Panc1 (cell line): ENCODE results near the gene RYR3. TPM values are rescaled to one million over a fixed set of nuclear protein-coding genes. Genes with fewer than 3 reads are reported as not detected.

Experiments used
- ATAC-seq: fragments of 200-7000 bp; cut with Tn5 transposase; 2 replicates; pipeline ENCODE4 v1.9.1; 2020; ENCODE audit warnings: mild to moderate bottlenecking, moderate library complexity
- BruUV-seq: library from RNA; stranded (reverse); fragments of 400-500 nt; replicated peaks from 2 replicates; lab custom pipeline; 2021; lab: Mats Ljungman, UMichigan
- CTCF ChIA-PET: fragments of 300-600 bp; sonication (Branson Sonifier 250); formaldehyde crosslinking; loops from one replicate; lab custom pipeline; 2022; ENCODE audit warnings: antibody characterized with exemption; lab: Charles Lee
- POLR2A ChIA-PET: fragments of 300-600 bp; sonication (Branson Sonifier 250); formaldehyde crosslinking; loops from one replicate; lab custom pipeline; 2022; ENCODE audit warnings: antibody characterized with exemption; lab: Charles Lee
- DNase-seq: peaks from one replicate; pipeline ENCODE4 v3.0.0-alpha.2; 2010; ENCODE audit warnings: low read depth, low spot score
- H3K27ac ChIP-seq: 2 replicates; pipeline ENCODE4 v1.5.1; 2011; ENCODE audit warnings: mild to moderate bottlenecking, low read length, inconsistent platforms
- H3K27me3 ChIP-seq: fragments of 200-500 bp; sonication (Bioruptor generic); 2 replicates; pipeline ENCODE4 v1.6.0; 2014; ENCODE audit warnings: low read length, inconsistent platforms; ENCODE audit not compliant: control insufficient read depth, insufficient read depth
- H3K36me3 ChIP-seq: fragments of 200-500 bp; sonication (Bioruptor generic); 2 replicates; pipeline ENCODE4 v1.5.1; 2014; ENCODE audit warnings: inconsistent platforms, mild to moderate bottlenecking, low read length, moderate library complexity; ENCODE audit not compliant: control insufficient read depth, insufficient read depth
- H3K4me1 ChIP-seq: 2 replicates; pipeline ENCODE4 v1.5.1; 2011; ENCODE audit warnings: inconsistent platforms, mild to moderate bottlenecking, low read length, moderate library complexity; ENCODE audit not compliant: control insufficient read depth, insufficient read depth
- H3K4me3 ChIP-seq, 2 experiments: 2 replicates each; pipeline ENCODE4 v1.5.1; 2011 to 2012; ENCODE audit warnings: low read depth in 2 of 2, low read length in 2 of 2, mild to moderate bottlenecking in 2 of 2, inconsistent platforms in 1 of 2, moderate library complexity in 1 of 2
- H3K9me3 ChIP-seq: fragments of 200-500 bp; sonication (Bioruptor generic); 2 replicates; pipeline ENCODE4 v1.5.1; 2014; ENCODE audit warnings: low read depth, mild to moderate bottlenecking, inconsistent platforms, low read length, moderate library complexity; ENCODE audit not compliant: control insufficient read depth, insufficient read depth
- POLR2AphosphoS5 ChIP-seq: IDR thresholded peaks from 2 replicates; pipeline ENCODE4 v1.6.1; 2012; ENCODE audit warnings: mild to moderate bottlenecking, low read depth, low read length, moderate library complexity
- SIN3A ChIP-seq: IDR thresholded peaks from 2 replicates; pipeline ENCODE4 v1.6.1; 2012; ENCODE audit warnings: low read depth, mild to moderate bottlenecking, low read length, moderate library complexity, borderline replicate concordance; ENCODE audit not compliant: insufficient read depth
- TCF7L2 ChIP-seq: IDR thresholded peaks from 2 replicates; pipeline ENCODE4 v1.6.1; 2011; ENCODE audit warnings: mild to moderate bottlenecking, low read depth, low read length, inconsistent platforms
- in situ Hi-C: cut with HindIII; loops from 2 replicates; pipeline ENCODE4 v1.10.0; 2016; ENCODE audit warnings: low sequenced_read_pairs, low pct_unique_long_range_greater_than_20kb
- intact Hi-C: fragments of 100-400 bp; cut with micrococcal nuclease; formaldehyde crosslinking; loops from one replicate; pipeline ENCODE4 v1.10.0; 2022; ENCODE audit not compliant: unreplicated experiment
- total RNA-seq: library from RNA; stranded (reverse); gene quantifications from one replicate; pipeline ENCODE4 v1.2.1, GENCODE V29; 2021; ENCODE audit not compliant: unreplicated experiment
- TF ChIP-seq, protein P1 (sequence below), 2 experiments: IDR thresholded peaks; 2 replicates each; pipeline ENCODE4 v1.6.1; 2011 to 2012; ENCODE audit warnings: low read depth in 2 of 2, control low read depth in 1 of 2, low read length in 1 of 2, mild to moderate bottlenecking in 1 of 2, moderate library complexity in 1 of 2; ENCODE audit not compliant: insufficient read depth in 1 of 2
- TF ChIP-seq, protein P2 (sequence below): fragments of 450-650 bp; IDR thresholded peaks from 2 replicates; pipeline ENCODE4 v1.5.1; 2017; ENCODE audit warnings: mild to moderate bottlenecking

Gene RYR3
- total RNA-seq, 1 experiment from 2014 or later = not detected

GRCh38 chr15:33371159-33371558 is 60.4 kb downstream of the RYR3 start:
- no TSS peak for BruUV-seq
- POLR2A ChIA-PET = no interaction called here

GRCh38 chr15:33374226-33374914 is 63.6 kb downstream of the RYR3 start:
- ATAC-seq = no peak
- POLR2A ChIA-PET = no interaction called here
- H3K27me3 ChIP-seq = no peaks in the 10 kb centered on the region; the same call in 1 of the 2 replicates
- no peak overlapping the region for H3K4me3 ChIP-seq
- intact Hi-C loops (no loop called here), in situ Hi-C loops (no loop called here)
- no peaks in the 10 kb centered on the region for H3K9me3 ChIP-seq
- no peak overlapping the region for H3K27ac ChIP-seq
- TF ChIP-seq, protein P1, sequence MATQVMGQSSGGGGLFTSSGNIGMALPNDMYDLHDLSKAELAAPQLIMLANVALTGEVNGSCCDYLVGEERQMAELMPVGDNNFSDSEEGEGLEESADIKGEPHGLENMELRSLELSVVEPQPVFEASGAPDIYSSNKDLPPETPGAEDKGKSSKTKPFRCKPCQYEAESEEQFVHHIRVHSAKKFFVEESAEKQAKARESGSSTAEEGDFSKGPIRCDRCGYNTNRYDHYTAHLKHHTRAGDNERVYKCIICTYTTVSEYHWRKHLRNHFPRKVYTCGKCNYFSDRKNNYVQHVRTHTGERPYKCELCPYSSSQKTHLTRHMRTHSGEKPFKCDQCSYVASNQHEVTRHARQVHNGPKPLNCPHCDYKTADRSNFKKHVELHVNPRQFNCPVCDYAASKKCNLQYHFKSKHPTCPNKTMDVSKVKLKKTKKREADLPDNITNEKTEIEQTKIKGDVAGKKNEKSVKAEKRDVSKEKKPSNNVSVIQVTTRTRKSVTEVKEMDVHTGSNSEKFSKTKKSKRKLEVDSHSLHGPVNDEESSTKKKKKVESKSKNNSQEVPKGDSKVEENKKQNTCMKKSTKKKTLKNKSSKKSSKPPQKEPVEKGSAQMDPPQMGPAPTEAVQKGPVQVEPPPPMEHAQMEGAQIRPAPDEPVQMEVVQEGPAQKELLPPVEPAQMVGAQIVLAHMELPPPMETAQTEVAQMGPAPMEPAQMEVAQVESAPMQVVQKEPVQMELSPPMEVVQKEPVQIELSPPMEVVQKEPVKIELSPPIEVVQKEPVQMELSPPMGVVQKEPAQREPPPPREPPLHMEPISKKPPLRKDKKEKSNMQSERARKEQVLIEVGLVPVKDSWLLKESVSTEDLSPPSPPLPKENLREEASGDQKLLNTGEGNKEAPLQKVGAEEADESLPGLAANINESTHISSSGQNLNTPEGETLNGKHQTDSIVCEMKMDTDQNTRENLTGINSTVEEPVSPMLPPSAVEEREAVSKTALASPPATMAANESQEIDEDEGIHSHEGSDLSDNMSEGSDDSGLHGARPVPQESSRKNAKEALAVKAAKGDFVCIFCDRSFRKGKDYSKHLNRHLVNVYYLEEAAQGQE (IDR thresholded peaks at IDR 0.05; ENCODE audit: insufficient read depth in 1 of 2, low read depth in 2 of 2, low read length in 1 of 2) = no peak
- TF ChIP-seq, protein P2, sequence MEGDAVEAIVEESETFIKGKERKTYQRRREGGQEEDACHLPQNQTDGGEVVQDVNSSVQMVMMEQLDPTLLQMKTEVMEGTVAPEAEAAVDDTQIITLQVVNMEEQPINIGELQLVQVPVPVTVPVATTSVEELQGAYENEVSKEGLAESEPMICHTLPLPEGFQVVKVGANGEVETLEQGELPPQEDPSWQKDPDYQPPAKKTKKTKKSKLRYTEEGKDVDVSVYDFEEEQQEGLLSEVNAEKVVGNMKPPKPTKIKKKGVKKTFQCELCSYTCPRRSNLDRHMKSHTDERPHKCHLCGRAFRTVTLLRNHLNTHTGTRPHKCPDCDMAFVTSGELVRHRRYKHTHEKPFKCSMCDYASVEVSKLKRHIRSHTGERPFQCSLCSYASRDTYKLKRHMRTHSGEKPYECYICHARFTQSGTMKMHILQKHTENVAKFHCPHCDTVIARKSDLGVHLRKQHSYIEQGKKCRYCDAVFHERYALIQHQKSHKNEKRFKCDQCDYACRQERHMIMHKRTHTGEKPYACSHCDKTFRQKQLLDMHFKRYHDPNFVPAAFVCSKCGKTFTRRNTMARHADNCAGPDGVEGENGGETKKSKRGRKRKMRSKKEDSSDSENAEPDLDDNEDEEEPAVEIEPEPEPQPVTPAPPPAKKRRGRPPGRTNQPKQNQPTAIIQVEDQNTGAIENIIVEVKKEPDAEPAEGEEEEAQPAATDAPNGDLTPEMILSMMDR = no peak
- no peak for TF ChIP-seq POLR2AphosphoS5
- TF ChIP-seq SIN3A = no peak
- no peak for TF ChIP-seq TCF7L2
- BruUV-seq = no TSS peak
- CTCF ChIA-PET = no interaction called here
- no peaks in the 10 kb centered on the region for H3K36me3 ChIP-seq
- DNase-seq = no peak
- H3K4me1 ChIP-seq = no peaks in the 10 kb centered on the region

More at GRCh38 chr15:33371159-33371558, 60.4 kb downstream of the RYR3 start:
- in situ Hi-C loops (no loop called here), intact Hi-C loops (no loop called here)
- no peaks in the 10 kb centered on the region for H3K4me1 ChIP-seq
- ATAC-seq (no peak), DNase-seq (no peak)
- no peak overlapping the region for H3K4me3 ChIP-seq
- peaks cover 8% of the 10 kb centered on the region for H3K27me3 ChIP-seq
- no peak overlapping the region for H3K27ac ChIP-seq
- no peaks in the 10 kb centered on the region for H3K9me3 ChIP-seq
- no peaks in the 10 kb centered on the region for H3K36me3 ChIP-seq
- CTCF ChIA-PET = no interaction called here
- TF ChIP-seq TCF7L2 = no peak
- TF ChIP-seq SIN3A = no peak
- TF ChIP-seq, protein P2 = no peak
- no peak for TF ChIP-seq POLR2AphosphoS5
- TF ChIP-seq, protein P1 (IDR thresholded peaks at IDR 0.05; ENCODE audit: insufficient read depth in 1 of 2, low read depth in 2 of 2, low read length in 1 of 2) = no peak
